ENCODE measurements around the gene SOST.

Gene SOST

DNA sequence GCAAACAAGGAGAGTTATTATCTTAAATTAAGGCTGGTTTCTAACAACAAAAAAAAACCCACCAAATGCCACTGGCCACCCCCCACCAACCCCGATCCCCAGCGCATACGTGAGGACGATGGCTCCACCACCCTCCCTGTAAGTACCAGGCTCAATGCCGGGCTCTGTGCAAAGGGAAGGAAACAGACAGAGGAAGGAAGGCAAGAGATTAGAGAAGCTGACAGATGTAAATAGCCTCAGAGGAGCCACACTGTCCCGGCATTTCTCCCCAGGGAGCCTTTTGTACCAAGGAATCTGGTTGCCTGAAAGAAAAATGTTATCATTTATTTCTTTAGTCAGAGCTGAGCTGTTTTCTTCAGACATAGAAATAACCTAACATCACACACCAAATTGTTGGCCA is 13.1 kb downstream of the SOST start:
- DNase-seq (ENCODE audit: low spot score), result no peak

DNA sequence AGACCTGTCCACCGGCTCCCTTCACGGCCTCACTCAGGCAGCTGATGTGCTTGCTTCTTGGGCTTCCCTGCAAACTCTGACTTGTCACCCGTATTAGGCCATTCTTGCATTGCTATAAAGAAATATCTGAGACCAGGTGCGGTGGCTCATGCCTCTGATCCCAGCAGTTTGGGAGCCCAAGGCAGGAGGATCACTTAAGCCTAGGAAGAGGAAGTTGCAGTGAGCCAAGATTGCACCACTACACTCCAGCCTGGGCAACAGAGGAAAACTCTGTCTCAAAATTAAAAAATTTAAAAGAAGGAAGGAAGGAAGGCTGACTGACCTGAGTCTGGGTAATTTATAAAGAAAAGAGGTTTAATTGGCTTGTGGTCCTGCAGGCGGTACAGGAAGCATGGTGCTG is 17.0 kb downstream of the SOST start:
- DNase-seq (ENCODE audit: low spot score), result no peak

DNA sequence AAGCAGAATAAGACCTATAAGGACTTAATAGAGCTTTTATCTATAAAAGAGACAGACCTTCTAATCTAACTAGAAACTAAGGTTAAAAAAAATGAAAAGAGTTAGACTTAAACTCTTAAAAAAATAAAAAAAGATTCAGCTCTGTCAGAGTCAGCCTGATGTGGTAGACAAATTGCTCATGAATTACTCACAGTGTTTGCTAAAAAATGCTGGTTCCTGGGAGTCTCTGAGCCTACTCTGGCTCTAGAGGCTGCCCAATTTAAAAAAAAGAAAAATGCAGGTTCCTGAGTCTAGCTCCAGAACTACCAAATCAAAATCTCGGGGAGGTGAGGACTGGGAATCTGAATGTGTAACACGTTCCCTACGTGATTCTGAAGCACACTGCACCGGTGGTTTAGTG is 18.1 kb downstream of the SOST start:
- no peak for DNase-seq (ENCODE audit: low spot score)

DNA sequence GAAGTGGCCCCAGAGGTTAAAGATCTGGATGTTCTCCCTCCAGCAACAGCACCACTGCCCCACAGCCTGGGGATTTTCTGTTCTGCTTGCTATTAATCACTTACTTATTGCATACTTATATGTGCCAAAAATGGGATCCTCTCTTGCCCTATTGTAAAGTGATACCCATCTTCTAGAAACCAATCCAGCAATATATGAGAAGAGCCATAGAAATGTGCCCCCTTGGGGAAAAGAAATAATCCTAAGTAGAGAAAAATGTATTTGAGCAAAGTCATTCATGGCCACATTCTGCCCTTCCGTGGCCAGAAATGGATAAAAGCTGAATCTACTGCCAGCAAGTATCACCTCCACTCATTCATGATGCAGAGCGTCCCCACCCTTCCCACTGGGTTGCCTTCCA is 20.9 kb downstream of the SOST start:
- no peak for DNase-seq (ENCODE audit: low spot score)

DNA sequence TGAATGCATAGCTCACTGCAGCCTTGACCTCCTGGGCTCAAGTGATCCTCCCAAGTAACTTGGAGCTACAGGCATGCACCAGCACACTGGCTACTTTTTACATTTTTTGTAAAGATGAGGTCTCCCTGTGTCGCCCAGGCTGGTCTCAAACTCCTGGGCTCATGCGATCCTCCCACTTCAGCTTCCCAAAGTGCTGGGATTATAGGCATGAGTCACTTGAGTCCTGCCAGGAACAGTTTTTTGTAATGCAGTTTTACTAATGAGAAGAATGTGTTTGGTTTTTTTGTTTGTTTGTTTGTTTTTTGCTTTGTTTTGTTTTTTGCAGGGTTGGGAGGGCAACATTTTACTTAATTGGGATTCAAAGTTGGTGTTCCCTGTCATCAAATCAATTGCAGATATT is 22.2 kb downstream of the SOST start:
- no peak for DNase-seq (ENCODE audit: low spot score)

DNA sequence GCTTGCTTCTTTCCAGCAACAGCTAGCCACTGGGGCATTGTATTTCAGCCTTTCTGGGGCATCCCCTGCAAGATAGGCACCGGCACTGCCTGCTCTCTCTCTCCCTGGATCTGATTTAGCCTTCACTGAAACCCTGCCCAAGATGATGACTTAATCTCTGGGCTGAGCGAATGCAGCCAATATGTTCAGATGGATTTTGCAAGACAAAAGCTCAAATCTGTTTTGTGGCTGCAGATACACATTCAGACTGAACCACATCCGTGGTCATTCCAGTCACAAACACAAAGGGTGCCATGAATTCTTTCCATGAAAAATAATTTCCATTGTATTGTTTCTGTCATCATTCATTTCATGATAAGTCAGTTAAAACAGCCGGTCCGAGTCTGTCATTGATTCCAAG is 24.2 kb downstream of the SOST start:
- DNase-seq (ENCODE audit: low spot score), result no peak

DNA sequence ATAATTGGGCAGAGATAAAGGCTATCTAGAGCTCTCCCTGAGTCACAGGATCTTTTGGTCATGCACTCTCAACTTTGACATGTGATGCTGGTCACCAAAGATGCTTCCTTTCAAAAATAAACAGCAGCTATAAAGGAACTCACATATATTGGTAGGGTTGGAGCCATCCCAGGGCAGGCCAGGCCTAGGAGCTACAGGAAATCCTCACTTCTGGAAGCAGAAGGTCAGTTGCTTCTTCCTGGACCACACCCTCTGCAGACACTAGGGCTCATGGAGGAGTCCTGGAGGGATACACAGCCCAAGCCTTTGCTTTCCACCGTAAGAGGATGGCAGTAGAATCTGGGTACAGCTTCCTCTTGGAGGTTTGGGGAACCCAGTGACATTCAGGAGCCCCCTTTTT is 24.6 kb downstream of the SOST start:
- no peak for DNase-seq (ENCODE audit: low spot score)

DNA sequence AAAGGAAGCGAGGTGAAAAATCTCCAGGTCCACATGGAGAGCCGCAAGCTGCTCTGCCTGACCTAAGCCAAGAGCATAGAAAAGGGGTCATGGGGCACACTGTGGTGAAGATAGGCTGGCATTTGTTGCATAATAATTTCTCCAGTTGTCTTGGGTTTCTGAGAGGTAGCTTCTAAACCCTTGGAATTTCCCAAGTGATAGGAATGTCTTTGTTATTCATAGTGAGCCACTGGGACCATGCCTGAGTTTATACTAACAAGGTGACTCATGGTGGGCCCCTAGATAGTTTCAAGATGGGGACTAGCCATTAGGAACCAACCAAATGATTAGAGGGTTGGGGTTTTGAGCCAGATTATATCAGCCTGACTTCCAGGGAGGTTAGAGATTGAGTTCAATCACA is 25.6 kb downstream of the SOST start:
- DNase-seq (ENCODE audit: low spot score), result no peak

DNA sequence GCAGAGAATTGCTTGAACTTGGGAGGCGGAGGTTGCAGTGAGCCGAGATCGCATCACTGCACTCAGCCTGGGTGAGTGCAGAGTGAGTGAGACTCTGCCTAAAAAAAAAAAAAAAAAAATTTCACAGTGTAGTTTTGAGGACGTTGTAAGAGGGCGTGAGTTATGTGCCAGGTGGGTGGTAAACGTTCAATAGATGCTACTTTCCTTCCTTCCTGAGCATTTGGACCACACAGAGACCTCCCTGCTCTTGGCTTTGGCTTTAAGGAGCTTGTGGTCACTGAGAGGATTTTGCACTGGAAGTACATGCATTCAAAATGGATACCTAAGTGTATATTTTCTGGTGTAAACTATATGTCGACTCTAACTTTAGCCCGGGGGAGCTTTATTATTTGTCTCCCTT is 30.5 kb downstream of the SOST start:
- no peak for DNase-seq (ENCODE audit: low spot score)

DNA sequence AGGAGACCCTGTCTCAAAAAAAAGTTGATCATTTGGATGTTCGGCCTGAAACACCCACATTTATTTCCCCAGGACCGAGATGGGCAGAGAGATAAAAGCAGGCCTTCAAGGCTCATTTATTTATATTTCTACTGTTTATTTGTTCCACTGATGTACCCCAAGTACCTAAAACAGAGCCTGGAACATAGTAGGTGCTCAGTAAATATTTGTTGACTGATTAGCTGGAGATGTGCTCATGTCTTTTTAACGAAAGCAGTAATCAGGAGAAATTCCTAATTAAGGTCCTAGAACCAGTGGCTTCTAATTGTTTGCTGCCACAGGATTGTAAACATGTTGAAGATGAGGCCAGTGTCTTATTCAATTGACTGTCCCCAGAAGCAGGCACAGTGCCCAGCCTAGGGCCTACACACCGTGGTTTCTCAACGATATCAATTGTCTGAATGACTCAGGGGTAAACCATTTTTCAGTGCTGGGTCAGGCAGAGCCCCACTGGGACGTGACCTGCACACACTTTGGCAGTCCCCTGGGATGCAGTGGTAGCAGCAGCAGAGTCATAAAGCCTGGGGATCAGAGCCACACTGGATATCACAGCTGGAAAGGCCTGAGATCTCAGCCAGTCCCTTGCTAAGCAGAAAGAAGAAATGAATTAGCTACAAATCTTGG is 34.8 kb downstream of the SOST start:
- no peak for DNase-seq (ENCODE audit: low spot score)

DNA sequence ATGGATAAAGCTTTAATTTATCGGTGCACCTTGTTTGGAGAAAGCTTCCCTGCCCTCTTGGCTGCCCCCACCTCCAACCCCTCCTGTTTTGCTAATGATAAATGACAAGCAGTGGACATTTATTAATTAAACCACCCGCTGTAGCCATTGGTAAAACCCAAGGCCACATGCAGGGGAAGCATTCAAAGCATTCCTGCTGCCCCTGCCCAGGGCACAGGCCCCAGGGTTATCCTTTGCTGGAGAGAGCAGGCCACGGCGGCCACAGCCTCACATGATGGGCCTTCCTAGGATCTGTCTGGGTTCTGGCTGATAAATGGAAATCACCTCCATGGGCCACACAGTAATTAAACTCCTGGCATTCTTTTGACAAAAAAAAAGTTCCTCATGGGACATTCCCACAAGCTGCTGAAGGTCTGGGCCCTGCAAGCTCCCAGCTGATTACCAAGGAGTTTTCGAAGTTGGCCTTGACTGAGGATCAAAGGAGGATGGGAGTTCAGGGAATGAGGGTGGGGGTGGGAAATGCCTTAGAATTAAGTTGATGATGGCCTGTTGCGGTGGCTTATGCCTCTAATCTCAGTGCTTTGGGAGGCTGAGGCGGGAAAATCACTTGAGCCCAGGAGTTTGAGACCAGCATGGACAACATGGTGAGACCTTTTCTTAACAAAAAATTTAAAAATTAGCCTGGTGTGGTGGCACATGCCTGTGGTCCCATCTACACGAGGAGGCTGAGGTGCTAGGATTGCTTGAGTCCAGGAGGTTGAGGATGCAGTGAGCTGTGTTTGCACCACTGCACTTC is 35.5 kb downstream of the SOST start:
- no peak for DNase-seq (ENCODE audit: low spot score)

DNA sequence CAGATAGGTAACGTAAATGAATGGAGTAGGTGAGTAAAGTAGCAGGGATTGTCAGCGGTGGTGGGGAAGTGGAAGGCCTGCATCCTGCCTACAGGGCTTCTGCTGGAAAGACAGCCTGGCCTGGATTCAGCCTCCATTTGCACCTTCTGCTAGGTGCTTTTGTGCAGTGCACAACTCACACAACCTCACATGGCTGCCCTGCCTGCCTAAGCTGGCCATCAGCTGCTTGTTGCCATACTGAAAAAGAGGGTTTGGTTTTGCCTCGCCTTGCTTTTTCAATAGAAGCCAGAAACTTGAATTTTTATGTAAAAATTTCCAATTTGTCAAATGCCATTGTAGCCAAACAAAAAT is 36.3 kb downstream of the SOST start:
- DNase-seq (ENCODE audit: low spot score), result no peak

DNA sequence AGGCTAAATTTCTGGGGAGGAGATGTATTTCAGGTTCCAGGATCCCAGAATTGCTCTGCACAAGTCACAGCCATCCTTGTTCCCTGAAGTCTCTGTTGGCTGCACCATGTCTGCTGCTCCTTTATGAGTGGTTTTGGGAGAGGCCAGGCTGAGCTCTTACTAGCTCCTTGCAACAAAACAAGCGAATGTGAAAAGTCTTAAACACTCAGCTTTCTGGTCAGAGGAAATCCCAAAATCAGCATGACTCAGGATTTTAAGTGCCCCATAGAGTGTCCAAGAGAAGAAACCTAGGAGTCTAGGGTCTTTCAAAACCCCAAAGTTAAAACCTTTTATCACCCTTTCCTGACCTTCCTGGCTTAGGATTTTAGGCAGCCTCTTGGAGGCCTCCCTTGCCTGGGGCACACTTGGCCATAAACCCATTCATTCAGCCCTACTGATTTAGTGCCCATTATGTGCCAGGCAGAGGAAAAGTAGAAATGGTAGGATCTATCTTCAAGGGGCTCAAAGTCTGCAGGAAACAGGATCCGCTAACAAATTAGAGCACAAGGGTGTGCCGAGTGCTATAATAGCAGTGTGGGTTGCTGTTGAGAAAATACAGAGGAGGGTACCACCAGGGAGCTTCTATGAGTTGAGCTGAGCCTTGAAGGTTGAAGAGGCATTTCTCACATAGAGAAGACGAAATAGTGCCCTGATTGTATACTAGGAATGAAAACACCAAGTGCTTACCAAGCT is 36.9 kb downstream of the SOST start:
- DNase-seq (ENCODE audit: low spot score), result no peak

DNA sequence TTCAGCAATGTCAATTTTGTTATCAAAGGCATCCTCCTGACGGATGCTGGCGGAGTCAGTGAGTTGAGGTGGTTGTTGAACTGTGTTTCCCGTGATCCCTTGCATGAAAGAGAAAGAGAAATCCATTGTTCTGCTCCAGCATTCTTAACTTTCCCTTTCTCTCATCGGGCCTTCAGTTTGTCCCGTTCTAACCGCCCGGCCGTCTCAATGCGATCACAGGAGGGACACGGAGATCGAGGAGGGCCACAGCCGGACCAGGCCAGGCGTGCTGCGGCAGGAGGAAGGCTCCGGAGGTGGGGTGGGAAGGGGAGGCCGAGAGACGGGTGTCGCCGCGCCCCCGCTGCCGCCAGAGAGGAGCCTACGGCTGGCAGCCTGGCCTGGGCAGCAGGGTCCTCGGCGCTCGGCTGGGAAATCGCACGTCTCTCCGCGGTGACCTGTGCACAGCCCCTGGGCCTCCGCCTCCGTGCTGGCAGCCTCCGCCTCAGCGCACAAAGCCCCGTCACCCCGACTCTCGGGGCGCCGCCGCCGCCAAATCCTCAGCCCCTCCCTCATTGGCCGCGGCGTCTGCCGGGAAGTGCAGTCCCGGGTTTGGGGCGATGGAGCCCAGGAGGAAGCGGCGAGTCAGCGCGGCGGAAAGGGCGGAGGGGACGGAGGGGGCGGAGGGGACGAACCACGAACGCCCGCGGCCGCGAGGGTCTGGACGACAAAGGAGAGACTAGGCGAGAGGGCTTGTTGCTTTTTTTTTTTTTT is 38.1 kb downstream of the SOST start:
- peak; percentile 56 for DNase-seq (ENCODE audit: low spot score)

DNA sequence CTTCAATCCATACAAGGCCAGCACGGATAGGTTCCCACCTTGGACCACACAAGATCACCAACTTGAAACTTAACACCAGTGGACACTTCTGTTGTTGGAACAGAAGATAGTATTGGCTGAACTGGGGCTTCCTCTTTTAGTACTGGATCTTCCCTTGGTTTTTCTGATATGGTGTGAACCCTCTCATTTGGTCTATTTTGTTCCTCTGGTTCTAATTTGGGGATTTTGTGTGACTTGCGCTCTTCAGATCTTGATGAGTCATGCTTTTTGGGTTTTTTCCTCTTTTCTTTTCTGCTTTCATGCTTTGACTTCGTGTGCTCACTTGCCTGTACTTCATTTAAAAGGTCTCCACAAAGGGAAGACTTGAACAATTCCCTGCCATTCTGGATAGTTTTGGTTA is 39.0 kb downstream of the SOST start:
- no peak for DNase-seq (ENCODE audit: low spot score)

DNA sequence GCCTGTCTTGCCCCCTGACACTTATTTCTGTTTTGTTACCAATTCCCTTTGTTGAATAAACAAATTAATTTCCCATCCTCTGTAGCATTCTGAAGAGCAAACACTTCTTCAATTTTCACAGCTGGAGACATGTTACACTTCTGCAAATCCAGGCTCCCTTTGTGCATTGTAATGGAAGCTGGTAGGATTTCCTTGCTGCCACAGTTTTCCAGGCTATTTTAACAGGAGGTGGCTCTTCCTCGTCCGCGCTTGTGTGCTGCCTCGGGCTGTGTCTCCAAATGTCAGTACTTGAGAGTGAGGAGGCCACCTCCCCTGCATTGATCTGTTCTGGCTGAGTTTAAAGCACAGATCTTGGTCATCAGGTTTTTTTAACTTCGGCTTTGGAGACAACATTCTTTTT is 40.0 kb downstream of the SOST start:
- DNase-seq (ENCODE audit: low spot score), result no peak

DNA sequence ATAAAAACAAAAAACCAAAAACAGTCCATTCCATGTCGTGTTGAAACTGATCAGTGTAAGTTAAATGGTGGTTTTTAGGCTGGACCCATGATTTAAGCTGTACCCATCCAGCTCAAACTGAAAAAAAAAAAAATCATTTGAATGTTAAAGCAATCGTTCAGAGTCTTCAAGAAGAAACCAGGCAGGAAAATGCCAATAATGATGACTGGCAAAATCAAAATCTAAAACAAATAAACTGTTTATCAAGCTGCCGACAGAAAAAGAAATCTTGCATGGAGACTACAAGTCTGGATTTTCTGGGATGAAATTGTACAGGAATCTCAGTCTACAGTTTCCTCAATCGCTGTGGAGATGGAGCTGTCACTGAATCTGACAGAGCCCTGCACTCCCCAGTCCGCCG is 40.7 kb downstream of the SOST start:
- no peak for DNase-seq (ENCODE audit: low spot score)

DNA sequence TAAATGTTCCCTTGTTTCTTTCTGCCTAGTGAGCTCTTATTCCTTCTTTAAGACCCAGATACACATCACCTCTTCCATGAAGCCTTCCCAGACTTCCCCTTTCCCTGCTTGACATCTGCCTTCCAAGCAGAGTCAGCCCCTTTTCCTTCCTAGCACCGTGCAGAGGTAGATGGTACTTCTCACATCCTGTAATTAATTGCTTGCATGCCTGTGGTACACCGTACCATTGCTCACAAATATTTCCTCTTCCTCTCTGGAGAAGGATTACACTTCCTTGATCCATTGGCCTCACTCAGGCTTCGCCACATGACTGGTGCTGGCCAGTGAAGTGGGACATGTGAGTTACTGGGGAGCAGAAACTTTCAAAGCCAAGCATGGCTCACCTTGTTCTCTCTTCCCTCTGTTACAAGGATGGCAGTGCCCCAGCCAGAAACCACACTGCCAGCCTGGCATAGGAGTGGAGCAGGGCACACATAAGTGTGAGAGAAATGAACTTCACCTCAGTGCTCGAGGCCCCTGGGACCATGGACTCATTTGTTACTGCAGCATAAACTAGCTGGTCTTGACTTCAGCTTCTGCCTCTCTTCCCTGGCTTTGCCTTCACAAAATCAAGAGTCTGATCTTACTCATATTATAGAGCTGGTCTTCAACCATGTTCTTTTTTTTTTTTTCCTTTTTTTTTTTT is 44.0 kb downstream of the SOST start:
- no peak for DNase-seq (ENCODE audit: low spot score)

DNA sequence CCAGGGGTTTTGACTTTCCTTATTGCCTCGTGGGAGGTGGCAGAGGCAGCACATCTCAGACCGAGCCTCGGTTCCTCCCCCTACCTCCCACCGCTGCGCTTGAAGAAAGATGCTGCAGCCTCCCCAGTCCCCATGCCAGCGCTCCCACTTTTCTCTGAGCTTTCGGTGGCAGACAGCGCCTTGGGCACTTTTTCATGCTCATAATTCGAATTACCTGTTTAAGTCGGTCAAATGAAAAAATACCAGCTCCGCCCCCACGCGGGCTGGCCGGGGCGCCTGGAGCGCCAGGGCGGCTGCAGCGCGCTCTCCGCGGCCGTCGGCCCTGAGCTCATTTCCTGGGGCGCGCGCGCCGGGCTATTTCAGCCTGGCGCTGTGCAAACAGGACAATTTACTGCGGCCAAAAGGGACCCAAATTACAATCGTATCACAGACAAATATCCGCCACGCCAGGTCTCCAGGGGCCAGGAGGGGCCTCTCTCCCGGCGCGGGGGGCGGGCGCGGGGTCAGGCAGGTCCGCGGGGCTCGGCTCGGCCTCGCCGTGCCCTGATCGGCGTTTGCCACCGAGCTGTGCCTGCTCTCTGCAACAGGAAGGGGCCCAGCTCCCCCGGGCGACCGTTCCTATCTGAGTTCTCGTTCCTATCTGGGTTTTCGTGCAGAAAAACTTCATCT is 45.0 kb downstream of the SOST start:
- no peak for DNase-seq (ENCODE audit: low spot score)

DNA sequence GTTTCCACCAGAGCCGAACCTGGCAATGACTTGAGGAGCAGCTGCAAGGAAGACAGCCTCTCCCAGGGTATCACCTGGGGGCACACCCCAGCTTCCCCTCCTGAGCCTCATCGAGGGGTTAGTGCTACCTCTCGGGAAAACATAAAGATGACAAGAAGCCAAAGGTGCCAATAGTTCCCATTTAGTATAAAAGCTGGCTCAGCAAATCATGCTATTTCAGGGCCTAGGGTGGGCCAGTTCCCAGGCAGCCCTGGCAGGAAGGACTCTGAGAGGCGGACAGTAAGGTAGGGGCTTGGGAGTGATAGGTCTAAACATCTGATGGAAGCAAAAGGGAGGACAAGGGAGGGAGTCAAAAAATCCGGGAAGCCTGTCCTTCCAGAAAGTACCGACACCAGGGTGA is 46.2 kb downstream of the SOST start:
- DNase-seq (ENCODE audit: low spot score), result no peak

DNA sequence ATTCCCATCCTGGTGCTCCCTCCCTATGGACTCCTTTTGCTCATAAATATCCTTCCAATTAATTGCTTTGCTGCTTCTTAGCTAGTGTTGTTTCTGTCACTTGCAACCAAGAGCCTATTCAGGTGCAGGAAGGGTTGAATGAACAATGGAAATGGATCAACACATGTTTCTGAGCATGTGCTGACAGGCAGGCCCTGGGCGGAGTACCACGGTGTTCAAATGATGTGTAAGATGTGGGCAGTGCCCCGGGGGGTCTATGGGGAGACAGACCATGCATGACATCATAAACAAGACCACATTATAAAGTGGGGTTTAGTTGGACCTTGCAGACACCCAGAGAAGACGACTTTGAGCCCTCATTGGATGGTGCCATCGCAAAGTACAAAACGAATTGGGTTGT is 48.5 kb downstream of the SOST start:
- no peak for DNase-seq (ENCODE audit: low spot score)

All from SK-N-DZ (cell line).